Epithelial cell of esophagus (primary cell): ENCODE measurements around the gene ZDHHC14.
"Not testable (repeated sequence)": the region's sequence is repeated elsewhere in the genome, so short reads cannot be mapped to it uniquely, and the experiment has no call there.

Experiments used
- DNase-seq: peaks from one replicate; pipeline ENCODE4 v3.0.0; 2010; ENCODE audit warnings: low read depth
- H3K4me3 ChIP-seq: 2 replicates; pipeline ENCODE4 v1.5.1; 2011; ENCODE audit warnings: mild to moderate bottlenecking, low read length, control low read depth
- TF ChIP-seq, protein P1 (sequence below): IDR thresholded peaks from 2 replicates; pipeline ENCODE4 v1.5.1; 2011; ENCODE audit warnings: low read depth, mild to moderate bottlenecking, low read length, control low read depth, inconsistent platforms; ENCODE audit not compliant: insufficient read depth; ENCODE audit errors: missing control alignments

Gene ZDHHC14

DNA sequence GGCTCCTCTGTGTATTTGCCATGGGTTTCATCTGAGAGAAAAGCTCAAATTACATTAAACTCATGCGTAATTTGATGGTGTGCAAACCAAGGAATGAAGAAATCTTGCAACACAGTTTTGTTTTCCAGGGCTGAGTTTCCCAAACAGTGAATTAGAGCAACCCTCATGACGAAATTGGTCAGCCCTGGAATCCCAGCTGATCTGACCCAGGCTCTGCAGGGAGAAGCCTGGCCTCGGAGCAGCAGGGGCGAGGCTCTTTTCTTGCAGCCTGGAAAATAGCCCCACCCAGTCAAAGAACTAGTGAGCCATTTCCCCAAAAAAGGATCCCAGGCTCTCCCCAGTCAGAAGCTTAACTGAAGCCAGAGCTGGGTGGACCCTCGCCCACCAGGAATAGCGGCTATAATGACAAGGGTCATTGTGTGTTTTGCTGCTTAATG, 334.8 kb downstream of the ZDHHC14 start:
- TF ChIP-seq, protein P1, sequence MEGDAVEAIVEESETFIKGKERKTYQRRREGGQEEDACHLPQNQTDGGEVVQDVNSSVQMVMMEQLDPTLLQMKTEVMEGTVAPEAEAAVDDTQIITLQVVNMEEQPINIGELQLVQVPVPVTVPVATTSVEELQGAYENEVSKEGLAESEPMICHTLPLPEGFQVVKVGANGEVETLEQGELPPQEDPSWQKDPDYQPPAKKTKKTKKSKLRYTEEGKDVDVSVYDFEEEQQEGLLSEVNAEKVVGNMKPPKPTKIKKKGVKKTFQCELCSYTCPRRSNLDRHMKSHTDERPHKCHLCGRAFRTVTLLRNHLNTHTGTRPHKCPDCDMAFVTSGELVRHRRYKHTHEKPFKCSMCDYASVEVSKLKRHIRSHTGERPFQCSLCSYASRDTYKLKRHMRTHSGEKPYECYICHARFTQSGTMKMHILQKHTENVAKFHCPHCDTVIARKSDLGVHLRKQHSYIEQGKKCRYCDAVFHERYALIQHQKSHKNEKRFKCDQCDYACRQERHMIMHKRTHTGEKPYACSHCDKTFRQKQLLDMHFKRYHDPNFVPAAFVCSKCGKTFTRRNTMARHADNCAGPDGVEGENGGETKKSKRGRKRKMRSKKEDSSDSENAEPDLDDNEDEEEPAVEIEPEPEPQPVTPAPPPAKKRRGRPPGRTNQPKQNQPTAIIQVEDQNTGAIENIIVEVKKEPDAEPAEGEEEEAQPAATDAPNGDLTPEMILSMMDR: no peak
- DNase-seq: peak; percentile 69
- no peak overlapping the region for H3K4me3 ChIP-seq

DNA sequence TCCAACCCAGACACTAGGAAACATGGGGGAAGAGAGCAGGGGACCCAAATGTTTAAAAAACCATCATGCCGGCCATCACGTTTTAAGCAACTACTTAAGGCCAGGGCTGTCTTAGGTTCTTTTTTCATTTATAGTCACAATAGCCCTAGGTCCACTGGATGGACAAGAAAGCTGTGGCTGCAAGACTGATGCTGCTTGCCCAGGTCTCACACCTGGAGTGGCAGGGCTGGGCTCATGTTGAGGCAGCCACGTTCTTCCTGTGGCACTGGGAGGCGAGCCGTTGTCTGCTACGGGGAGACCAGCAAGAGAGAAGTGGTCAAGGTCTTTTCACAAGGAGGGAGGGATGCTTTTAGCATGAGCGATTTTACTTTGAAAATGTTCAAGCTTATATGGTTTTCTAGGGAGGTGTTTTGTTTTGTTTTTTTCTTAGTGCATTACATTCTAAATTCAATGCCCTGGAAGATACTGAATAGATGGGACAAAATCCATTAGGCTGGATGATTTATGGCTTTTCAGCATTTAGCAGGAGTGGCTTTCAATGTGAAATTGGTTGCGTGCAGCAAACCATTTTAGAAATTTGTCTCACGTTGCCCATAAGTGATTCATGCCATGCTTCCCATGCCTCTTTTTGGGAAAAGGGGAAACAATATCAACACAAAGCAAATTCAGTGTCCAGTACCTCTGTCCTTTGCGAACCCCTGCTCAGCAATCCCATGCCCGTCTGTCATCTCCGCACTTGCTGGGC, 335.4 kb downstream of the ZDHHC14 start:
- no peak for DNase-seq
- TF ChIP-seq, protein P1: no peak
- no peak overlapping the region for H3K4me3 ChIP-seq

DNA sequence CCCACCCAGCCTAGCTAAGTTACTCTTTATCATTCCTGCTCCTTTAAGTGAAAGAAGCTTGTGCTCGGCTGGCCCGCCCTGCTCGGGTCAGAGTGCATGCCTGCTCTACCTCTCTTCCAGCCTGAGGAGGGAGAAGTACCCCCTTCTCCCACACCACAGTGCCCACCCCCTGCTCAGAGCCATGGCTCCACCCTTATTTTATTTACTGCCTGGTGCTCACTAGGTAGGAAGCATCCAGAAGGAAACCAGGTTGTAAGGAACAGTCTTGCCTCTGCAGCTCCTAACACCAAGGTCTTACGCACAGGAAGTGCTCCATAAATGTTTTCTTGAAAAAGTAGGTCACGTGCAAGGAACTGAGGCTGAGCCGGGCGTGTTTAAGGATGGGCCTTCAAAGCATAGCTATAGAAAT, 336.4 kb downstream of the ZDHHC14 start:
- TF ChIP-seq, protein P1: no peak
- no peak overlapping the region for H3K4me3 ChIP-seq
- DNase-seq: no peak

DNA sequence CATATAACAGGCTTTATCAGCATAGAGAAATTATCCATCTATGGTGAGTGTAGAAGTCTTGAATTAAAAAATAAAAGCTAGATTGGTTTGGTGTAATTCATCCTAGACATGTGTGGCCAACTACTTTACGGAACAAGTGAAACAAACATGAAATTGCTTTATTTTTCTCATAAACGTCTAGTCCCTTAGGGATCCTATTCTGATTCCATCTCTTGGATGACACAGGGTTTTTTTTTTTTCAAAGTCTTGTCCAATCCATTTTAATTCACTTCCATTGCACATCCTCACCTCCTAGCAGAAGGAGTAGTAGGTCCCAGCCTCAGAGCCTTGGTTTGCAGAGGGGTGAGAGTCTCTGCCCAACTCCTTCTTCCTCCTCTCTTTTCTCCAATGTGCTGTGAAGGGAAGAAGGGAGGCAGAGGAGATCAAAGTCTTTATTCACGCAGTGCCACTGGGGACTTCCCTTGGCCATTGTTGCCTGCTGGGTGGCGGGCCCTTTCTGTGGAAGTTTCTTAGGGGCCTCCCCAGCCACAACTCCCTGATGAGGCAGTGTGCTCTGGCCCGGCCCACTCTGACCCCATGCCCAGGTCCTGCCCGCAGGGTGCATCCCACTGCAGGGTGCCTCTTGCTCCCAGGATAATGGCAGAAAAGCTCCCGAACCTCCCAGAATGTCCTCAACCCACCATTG, 337.7 kb downstream of the ZDHHC14 start:
- no peak for DNase-seq
- H3K4me3 ChIP-seq: no peak overlapping the region
- TF ChIP-seq, protein P1: no peak

DNA sequence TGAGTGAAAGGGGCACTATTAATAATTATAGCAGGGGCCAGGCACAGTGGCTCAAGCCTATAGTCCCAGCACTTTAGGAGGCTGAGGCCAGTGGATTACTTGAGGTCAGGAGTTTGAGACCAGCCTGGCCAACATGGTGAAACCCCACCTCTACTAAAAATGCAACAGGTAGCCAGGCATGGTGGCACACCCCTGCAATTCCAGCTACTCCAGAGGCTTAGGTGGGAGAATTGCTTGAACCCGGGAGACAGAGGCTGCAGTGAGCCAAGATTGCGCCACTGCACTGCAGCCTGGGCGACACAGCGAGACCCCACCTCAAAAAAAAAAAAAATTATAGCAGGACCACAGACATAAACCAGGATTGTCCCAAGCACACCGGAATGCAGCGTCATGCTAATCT, 340.0 kb downstream of the ZDHHC14 start:
- not testable (repeated sequence) for DNase-seq, H3K4me3 ChIP-seq

DNA sequence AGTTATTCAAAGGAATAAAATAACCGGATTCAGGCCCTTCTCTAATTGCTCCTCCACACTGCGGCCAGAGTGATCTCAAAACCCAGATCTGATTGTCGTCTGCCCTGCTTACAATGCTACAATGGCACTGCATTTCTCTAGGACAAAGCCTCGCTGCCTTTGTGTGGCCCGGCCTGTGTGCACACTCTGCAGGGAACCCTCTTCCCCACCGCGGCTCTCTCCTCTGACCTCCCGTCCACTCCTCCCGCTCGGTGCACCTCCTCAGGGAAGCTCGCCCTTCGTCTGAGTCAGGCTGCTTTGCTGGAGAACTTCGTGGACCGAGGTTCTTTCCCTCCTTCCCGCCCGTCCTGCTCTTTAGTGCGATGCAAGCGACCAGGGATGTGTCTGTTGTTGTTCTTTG, 340.4 kb downstream of the ZDHHC14 start:
- no peak for DNase-seq
- TF ChIP-seq, protein P1: no peak
- H3K4me3 ChIP-seq: no peak overlapping the region

DNA sequence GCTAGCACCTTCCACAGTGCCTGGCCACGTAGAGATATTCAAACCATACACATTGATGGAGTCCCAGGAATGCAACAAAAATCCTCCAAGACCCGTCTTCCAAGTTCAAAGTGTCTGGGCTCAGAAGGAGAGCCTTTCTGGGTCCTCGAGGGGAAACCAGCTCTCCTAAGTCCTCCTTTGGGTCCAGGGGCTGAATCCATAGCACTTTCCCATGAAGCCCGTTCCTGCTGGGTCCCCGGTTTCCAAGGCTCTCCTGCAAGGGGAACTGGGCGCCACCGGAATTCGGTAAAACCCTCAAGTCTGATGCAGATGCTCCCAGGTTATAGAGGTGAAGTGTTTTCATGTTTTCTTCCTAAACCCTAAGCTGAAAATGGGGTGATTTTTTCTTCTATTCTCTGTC, 340.8 kb downstream of the ZDHHC14 start:
- TF ChIP-seq, protein P1: no peak
- H3K4me3 ChIP-seq: no peak overlapping the region
- no peak for DNase-seq
